ENCODE data around the gene SH3GL2.

GRCh38 chr9:17536027-17536426, 42.8 kb upstream of the SH3GL2 start:
- TF ChIP-seq POLR2A (IDR thresholded peaks at IDR 0.05), result no peak
- TF ChIP-seq CTCF (IDR thresholded peaks at IDR 0.05), result no peak
